Left ventricle myocardium inferior (tissue), 1 donor: Measurements from ENCODE around the gene DCHS2. TPM values are rescaled to one million over a fixed set of nuclear protein-coding genes. Genes with fewer than 3 reads are reported as not detected.

ENCODE experiments used
- DNase-seq: peaks from one replicate; pipeline ENCODE4 v3.0.0-alpha.2; 2020
- H3K27ac ChIP-seq: fragments of 200-600 bp; replicated peaks from 2 replicates; pipeline ENCODE4 v1.8.0; 2021
- H3K27me3 ChIP-seq: fragments of 200-600 bp; 2 replicates; pipeline ENCODE4 v1.8.0; 2021; ENCODE audit warnings: low read depth
- H3K36me3 ChIP-seq: fragments of 200-600 bp; 2 replicates; pipeline ENCODE4 v1.8.0; 2021
- H3K4me1 ChIP-seq: fragments of 200-600 bp; 2 replicates; pipeline ENCODE4 v1.8.0; 2021
- H3K4me3 ChIP-seq: fragments of 200-600 bp; 2 replicates; pipeline ENCODE4 v1.8.0; 2021; ENCODE audit warnings: mild to moderate bottlenecking, moderate library complexity
- H3K9me3 ChIP-seq: fragments of 200-600 bp; replicated peaks from 2 replicates; pipeline ENCODE4 v1.8.0; 2021
- CTCF ChIP-seq: fragments of 200-600 bp; IDR thresholded peaks from 2 replicates; pipeline ENCODE4 v1.8.0; 2021; ENCODE audit warnings: antibody characterized with exemption, mild to moderate bottlenecking, borderline replicate concordance
- intact Hi-C: fragments of 100-400 bp; cut with micrococcal nuclease; formaldehyde crosslinking; loops from one replicate; pipeline ENCODE4 v1.11.0; 2022
- total RNA-seq: library from RNA; stranded (reverse); fragmentation: NEBNext Ultra II Directional; extraction: Animal tissue kit (Norgen Biotek cat#: 25700); gene quantifications from one replicate; pipeline ENCODE4 v1.2.1, GENCODE V29; 2021
- donor health status: DM: no; HTN: yes; CAD: no; lungs with severe emphysema.

Gene DCHS2
- total RNA-seq, 1 donor from 2014 or later, result not detected

GRCh38 chr4:154310578-154310977 lies 181.0 kb downstream of the DCHS2 start:
- no peak for TF ChIP-seq CTCF
- Histone ChIP-seq H3K4me3 (no peak overlapping the region), H3K9me3 (peaks cover 7% of the 10 kb centered on the region), H3K36me3 (no peaks in the 10 kb centered on the region), H3K27ac (no peak overlapping the region), H3K4me1 (no peaks in the 10 kb centered on the region), H3K27me3 (no peaks in the 10 kb centered on the region)
- intact Hi-C loops, result no loop called here
- DNase-seq, result no peak

GRCh38 chr4:154308207-154308606 lies 183.4 kb downstream of the DCHS2 start:
- intact Hi-C loops, result no loop called here

GRCh38 chr4:154307451-154307850 lies 184.1 kb downstream of the DCHS2 start:
- Histone ChIP-seq H3K4me3 (no peak overlapping the region), H3K36me3 (no peaks in the 10 kb centered on the region), H3K4me1 (no peaks in the 10 kb centered on the region), H3K27ac (no peak overlapping the region), H3K27me3 (no peaks in the 10 kb centered on the region), H3K9me3 (peaks cover 7% of the 10 kb centered on the region)
- no peak for DNase-seq
- intact Hi-C loops, result no loop called here
- no peak for TF ChIP-seq CTCF

More at GRCh38 chr4:154308207-154308606, 183.4 kb downstream of the DCHS2 start:
- peaks cover 7% of the 10 kb centered on the region for H3K9me3 ChIP-seq
- no peak for TF ChIP-seq CTCF
- H3K27ac ChIP-seq, result no peak overlapping the region
- H3K4me1 ChIP-seq, result no peaks in the 10 kb centered on the region
- no peak overlapping the region for H3K4me3 ChIP-seq
- DNase-seq, result no peak
- no peaks in the 10 kb centered on the region for H3K27me3 ChIP-seq
- H3K36me3 ChIP-seq, result no peaks in the 10 kb centered on the region

- intact Hi-C loops, result no loop called here
- Histone ChIP-seq H3K9me3 (peaks cover 7% of the 10 kb centered on the region), H3K27me3 (no peaks in the 10 kb centered on the region), H3K4me1 (no peaks in the 10 kb centered on the region), H3K27ac (no peak overlapping the region), H3K4me3 (no peak overlapping the region), H3K36me3 (no peaks in the 10 kb centered on the region)
- TF ChIP-seq CTCF, result no peak
- no peak for DNase-seq
Measured at GRCh38 chr4:154305616-154306015, 186.0 kb downstream of the DCHS2 start.

GRCh38 chr4:154304679-154305078 lies 186.9 kb downstream of the DCHS2 start:
- no peaks in the 10 kb centered on the region for H3K27me3 ChIP-seq
- no peak overlapping the region for H3K27ac ChIP-seq
- intact Hi-C loops, result no loop called here
- DNase-seq, result no peak
- TF ChIP-seq CTCF, result no peak
- H3K9me3 ChIP-seq, result peaks cover 7% of the 10 kb centered on the region
- no peaks in the 10 kb centered on the region for H3K36me3 ChIP-seq
- no peak overlapping the region for H3K4me3 ChIP-seq
- H3K4me1 ChIP-seq, result no peaks in the 10 kb centered on the region
